A673 (cell line): ENCODE measurements around the gene GULP1. TPM values are rescaled to one million over a fixed set of nuclear protein-coding genes. Genes with fewer than 3 reads are reported as not detected.
"Not testable (repeated sequence)": the region's sequence is repeated elsewhere in the genome, so short reads cannot be mapped to it uniquely, and the experiment has no call there.

Source experiments
- BruUV-seq: library from RNA; stranded (reverse); fragments of 400-500 nt; replicated peaks from 2 replicates; lab custom pipeline; 2021; lab: Mats Ljungman, UMichigan
- CTCF ChIA-PET: fragments of 300-600 bp; sonication (Branson Sonifier 250); formaldehyde crosslinking; loops from one replicate; lab custom pipeline; 2022; ENCODE audit warnings: antibody characterized with exemption; lab: Charles Lee
- POLR2A ChIA-PET: fragments of 300-600 bp; sonication (Branson Sonifier 250); formaldehyde crosslinking; loops from one replicate; lab custom pipeline; 2022; ENCODE audit warnings: antibody characterized with exemption; ENCODE audit not compliant: low non-redundant PET; lab: Charles Lee
- DNase-seq: peaks from one replicate; pipeline ENCODE4 v3.0.0-alpha.2; 2015; ENCODE audit warnings: low spot score
- H3K27ac ChIP-seq: fragments of 200-600 bp; sonication (generic); 2 replicates; pipeline ENCODE4 v1.5.1; 2016; ENCODE audit warnings: mixed run types, low read depth, mild to moderate bottlenecking, mixed read lengths, antibody characterized with exemption, low read length; ENCODE audit not compliant: poor library complexity, severe bottlenecking
- H3K27me3 ChIP-seq: fragments of 200-600 bp; sonication (generic); replicated peaks from 2 replicates; pipeline ENCODE4 v1.6.1; 2017; ENCODE audit warnings: mixed run types, low read depth, mild to moderate bottlenecking, mixed read lengths, antibody characterized with exemption, low read length; ENCODE audit not compliant: insufficient read depth, poor library complexity
- H3K36me3 ChIP-seq: fragments of 200-600 bp; sonication (generic); 2 replicates; pipeline ENCODE4 v1.6.1; 2016; ENCODE audit warnings: mixed run types, mild to moderate bottlenecking, mixed read lengths, antibody characterized with exemption, low read length; ENCODE audit not compliant: insufficient read depth, poor library complexity, severe bottlenecking
- H3K4me1 ChIP-seq: fragments of 200-600 bp; sonication (generic); 2 replicates; pipeline ENCODE4 v1.6.1; 2017; ENCODE audit warnings: mixed run types, mild to moderate bottlenecking, mixed read lengths, antibody characterized with exemption, low read length; ENCODE audit not compliant: insufficient read depth, poor library complexity, severe bottlenecking
- H3K4me3 ChIP-seq: fragments of 200-600 bp; sonication (generic); 2 replicates; pipeline ENCODE4 v1.5.1; 2016; ENCODE audit warnings: low read depth, mixed run types, mild to moderate bottlenecking, mixed read lengths, low read length; ENCODE audit not compliant: poor library complexity, severe bottlenecking
- H3K9me3 ChIP-seq: fragments of 200-600 bp; sonication (generic); 2 replicates; pipeline ENCODE4 v1.6.1; 2016; ENCODE audit warnings: mixed run types, low read depth, mild to moderate bottlenecking, mixed read lengths, antibody characterized with exemption, low read length; ENCODE audit not compliant: poor library complexity, severe bottlenecking
- CTCF ChIP-seq: fragments of 300-800, 200-600 bp; sonication (generic); conservative IDR thresholded peaks from 2 replicates; pipeline ENCODE4 v1.5.1; 2017; ENCODE audit warnings: low read depth, mild to moderate bottlenecking, antibody characterized with exemption, low read length, moderate library complexity, mixed read lengths
- EZH2 ChIP-seq: fragments of 200-600 bp; sonication (generic); IDR thresholded peaks from 2 replicates; pipeline ENCODE4 v1.6.1; 2017; ENCODE audit warnings: borderline replicate concordance, low read depth, mild to moderate bottlenecking, mixed read lengths, antibody characterized with exemption, low read length; ENCODE audit not compliant: poor library complexity, severe bottlenecking
- intact Hi-C: fragments of 100-400 bp; cut with micrococcal nuclease; formaldehyde crosslinking; loops from one replicate; pipeline ENCODE4 v1.10.0; 2022; ENCODE audit not compliant: unreplicated experiment
- total RNA-seq: library from RNA; stranded (reverse); gene quantifications from 2 replicates; pipeline ENCODE4 v1.2.3, GENCODE V29; 2021

The GULP1 gene
- total RNA-seq, 1 experiment from 2014 or later: 7.2 TPM

- Histone ChIP-seq H3K27me3 (no peaks in the 10 kb centered on the region), H3K4me1 (no peaks in the 10 kb centered on the region), H3K4me3 (no peak overlapping the region), H3K36me3 (no peaks in the 10 kb centered on the region), H3K9me3 (no peaks in the 10 kb centered on the region), H3K27ac (no peak overlapping the region)
- ChIA-PET POLR2A (no interaction called here), CTCF (no interaction called here)
- TF ChIP-seq CTCF (no peak), EZH2 (no peak)
- BruUV-seq: no TSS peak
- no peak for DNase-seq
- intact Hi-C loops: no loop called here
Observed at GRCh38 chr2:188557081-188557480, 265.4 kb downstream of the GULP1 start.

- H3K27ac ChIP-seq, H3K27me3 ChIP-seq, H3K36me3 ChIP-seq, POLR2A ChIA-PET, DNase-seq, CTCF ChIA-PET, BruUV-seq, H3K4me1 ChIP-seq, H3K9me3 ChIP-seq, H3K4me3 ChIP-seq, intact Hi-C loops: not testable (repeated sequence)
Observed at GRCh38 chr2:188559455-188559854, 267.8 kb downstream of the GULP1 start.

- CTCF ChIA-PET: no interaction called here
- Histone ChIP-seq H3K4me1 (no peaks in the 10 kb centered on the region), H3K4me3 (no peak overlapping the region), H3K27ac (no peak overlapping the region), H3K9me3 (no peaks in the 10 kb centered on the region), H3K36me3 (no peaks in the 10 kb centered on the region), H3K27me3 (no peaks in the 10 kb centered on the region)
- intact Hi-C loops: no loop called here
- no TSS peak for BruUV-seq
- DNase-seq: no peak
- POLR2A ChIA-PET: no interaction called here
- TF ChIP-seq EZH2: no peak
- no peak for TF ChIP-seq CTCF
Observed at GRCh38 chr2:188561473-188561979, 269.9 kb downstream of the GULP1 start.

GRCh38 chr2:188569431-188570165 lies 277.9 kb downstream of the GULP1 start:
- TF ChIP-seq EZH2: no peak
- TF ChIP-seq CTCF: no peak
- intact Hi-C loops: no loop called here
- H3K36me3 ChIP-seq: no peaks in the 10 kb centered on the region
- H3K27me3 ChIP-seq: no peaks in the 10 kb centered on the region
- no peaks in the 10 kb centered on the region for H3K9me3 ChIP-seq
- no peak overlapping the region for H3K4me3 ChIP-seq
- no peak overlapping the region for H3K27ac ChIP-seq
- H3K4me1 ChIP-seq: peaks cover 14% of the 10 kb centered on the region
- ChIA-PET CTCF (no interaction called here), POLR2A (no interaction called here)
- DNase-seq: peak; percentile 36
- BruUV-seq: no TSS peak
